ENCODE results near the gene CDX1.

CDX1 gene

DNA sequence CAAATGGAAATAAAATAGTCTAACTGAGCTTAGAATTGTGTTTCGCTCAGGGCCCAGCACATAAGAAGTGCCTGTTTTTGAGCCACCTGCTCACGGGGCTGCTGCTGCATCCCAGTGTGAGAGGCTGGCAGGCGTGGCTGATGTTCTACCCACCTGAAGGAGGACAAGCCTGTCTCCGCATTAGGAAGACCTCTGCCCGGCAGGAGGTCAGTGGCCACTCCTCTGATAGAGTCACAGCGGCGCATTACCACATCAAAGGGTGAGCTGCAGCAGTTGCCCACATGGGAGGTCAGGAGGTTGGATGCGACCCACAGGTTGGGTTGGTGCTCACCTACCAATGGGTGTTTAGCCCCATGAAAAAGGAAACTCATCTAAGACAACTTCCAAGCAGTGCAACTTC, 19.6 kb downstream of the CDX1 start:
- Histone ChIP-seq H3K4me3 (ENCODE audit: low read depth in 1 of 2, low read length in 1 of 2) (no peak overlapping the region), H3K9me3 (no peaks in the 10 kb centered on the region), H3K27me3 (peaks cover 35% of the 10 kb centered on the region), H3K27ac (peak overlapping the region; percentile 56), H3K36me3 (no peaks in the 10 kb centered on the region), H3K4me1 (ENCODE audit: control insufficient read depth in 1 of 2, insufficient read depth in 1 of 2, low read depth in 1 of 2, low read length in 1 of 2) (peaks cover 16 to 24% of the 10 kb centered on the region in 2 experiments)
- TF ChIP-seq, protein P1, sequence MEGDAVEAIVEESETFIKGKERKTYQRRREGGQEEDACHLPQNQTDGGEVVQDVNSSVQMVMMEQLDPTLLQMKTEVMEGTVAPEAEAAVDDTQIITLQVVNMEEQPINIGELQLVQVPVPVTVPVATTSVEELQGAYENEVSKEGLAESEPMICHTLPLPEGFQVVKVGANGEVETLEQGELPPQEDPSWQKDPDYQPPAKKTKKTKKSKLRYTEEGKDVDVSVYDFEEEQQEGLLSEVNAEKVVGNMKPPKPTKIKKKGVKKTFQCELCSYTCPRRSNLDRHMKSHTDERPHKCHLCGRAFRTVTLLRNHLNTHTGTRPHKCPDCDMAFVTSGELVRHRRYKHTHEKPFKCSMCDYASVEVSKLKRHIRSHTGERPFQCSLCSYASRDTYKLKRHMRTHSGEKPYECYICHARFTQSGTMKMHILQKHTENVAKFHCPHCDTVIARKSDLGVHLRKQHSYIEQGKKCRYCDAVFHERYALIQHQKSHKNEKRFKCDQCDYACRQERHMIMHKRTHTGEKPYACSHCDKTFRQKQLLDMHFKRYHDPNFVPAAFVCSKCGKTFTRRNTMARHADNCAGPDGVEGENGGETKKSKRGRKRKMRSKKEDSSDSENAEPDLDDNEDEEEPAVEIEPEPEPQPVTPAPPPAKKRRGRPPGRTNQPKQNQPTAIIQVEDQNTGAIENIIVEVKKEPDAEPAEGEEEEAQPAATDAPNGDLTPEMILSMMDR (IDR thresholded peaks at IDR 0.05) = no peak

DNA sequence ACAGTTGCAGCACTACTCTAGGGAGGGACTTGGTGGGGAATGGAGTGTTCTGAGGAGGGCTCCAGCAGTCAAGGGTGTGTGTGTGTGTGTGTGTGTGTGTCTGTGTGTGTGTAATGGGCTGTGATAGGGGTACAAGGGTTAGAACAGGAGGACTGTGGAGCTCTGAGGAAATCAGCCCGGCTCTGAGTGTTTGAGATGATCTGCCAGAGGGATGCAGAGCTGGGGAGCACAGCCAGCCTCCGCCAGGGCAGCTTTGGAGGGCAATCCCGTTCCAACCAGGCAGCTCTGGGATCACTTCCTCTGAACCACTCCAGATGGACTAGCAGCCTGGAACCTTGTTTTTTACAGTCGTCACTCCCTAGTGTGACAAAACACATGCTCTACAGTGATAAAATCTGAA, 20.3 kb downstream of the CDX1 start:
- TF ChIP-seq, protein P1 (IDR thresholded peaks at IDR 0.05) = no peak
- H3K36me3 ChIP-seq = no peaks in the 10 kb centered on the region
- H3K27me3 ChIP-seq = peaks cover 43% of the 10 kb centered on the region
- peaks cover 16 to 24% of the 10 kb centered on the region in 2 experiments for H3K4me1 ChIP-seq (ENCODE audit: control insufficient read depth in 1 of 2, insufficient read depth in 1 of 2, low read depth in 1 of 2, low read length in 1 of 2)
- no peak overlapping the region for H3K4me3 ChIP-seq (ENCODE audit: low read depth in 1 of 2, low read length in 1 of 2)
- H3K27ac ChIP-seq = no peak overlapping the region
- no peaks in the 10 kb centered on the region for H3K9me3 ChIP-seq

DNA sequence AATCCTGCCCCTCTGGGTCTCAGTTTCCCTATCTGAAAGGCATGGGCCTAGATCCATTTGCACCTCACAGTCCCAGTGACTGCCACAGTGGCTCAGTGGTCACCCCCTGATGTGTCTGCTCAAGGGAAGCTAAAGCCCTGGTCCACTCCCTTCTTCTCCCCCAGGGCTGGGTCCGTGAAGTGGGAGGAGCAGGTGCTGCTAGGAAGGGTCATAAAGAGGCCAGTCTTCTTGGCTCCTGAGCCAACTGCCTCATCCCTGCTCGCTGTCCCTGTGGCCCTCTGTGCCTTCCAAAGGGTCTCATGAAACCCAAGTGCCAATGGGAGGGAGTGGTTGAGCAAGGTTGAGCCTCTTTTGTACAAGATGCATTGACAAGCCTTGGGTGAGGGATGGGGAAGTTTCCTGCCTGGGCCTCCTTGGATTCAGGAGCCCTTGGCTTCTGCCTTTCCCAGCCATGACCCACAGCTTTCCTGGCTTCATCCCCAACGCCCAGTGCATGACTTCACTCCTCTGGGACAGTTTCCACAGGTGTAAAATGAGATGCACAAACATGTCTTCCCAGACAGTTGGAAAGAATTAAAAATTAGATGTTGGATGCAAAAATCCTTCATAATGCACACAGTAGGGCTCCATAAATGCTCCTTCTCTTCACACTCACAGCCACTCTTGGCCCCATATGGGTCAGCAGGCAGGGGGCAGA, 21.7 kb downstream of the CDX1 start:
- no peak overlapping the region for H3K4me3 ChIP-seq (ENCODE audit: low read depth in 1 of 2, low read length in 1 of 2)
- peaks cover 16 to 24% of the 10 kb centered on the region in 2 experiments for H3K4me1 ChIP-seq (ENCODE audit: control insufficient read depth in 1 of 2, insufficient read depth in 1 of 2, low read depth in 1 of 2, low read length in 1 of 2)
- H3K27me3 ChIP-seq = peaks cover 57% of the 10 kb centered on the region
- H3K36me3 ChIP-seq = no peaks in the 10 kb centered on the region
- TF ChIP-seq, protein P1 (IDR thresholded peaks at IDR 0.05) = no peak
- H3K27ac ChIP-seq = no peak overlapping the region
- H3K9me3 ChIP-seq = no peaks in the 10 kb centered on the region

DNA sequence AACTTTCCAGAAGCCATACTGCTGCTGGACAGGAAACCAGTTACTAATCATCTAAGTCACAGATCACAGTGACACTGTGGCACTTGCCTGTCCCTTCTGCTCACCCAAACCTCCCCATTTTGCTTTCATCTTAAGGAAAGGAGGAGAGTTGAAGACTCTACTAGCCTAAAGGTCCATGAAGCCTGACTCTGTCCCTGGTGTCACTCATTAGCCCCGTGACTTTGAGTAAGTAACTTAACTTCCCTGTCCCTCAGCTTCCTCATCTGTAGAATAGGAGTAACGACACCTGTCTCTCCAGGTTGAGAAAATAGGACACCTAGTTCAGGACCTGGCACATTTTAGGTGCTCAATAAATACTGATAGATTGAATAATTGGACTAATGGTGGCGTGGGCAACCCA, 22.7 kb downstream of the CDX1 start:
- H3K27me3 ChIP-seq = peaks cover 59% of the 10 kb centered on the region
- TF ChIP-seq, protein P1 (IDR thresholded peaks at IDR 0.05) = no peak

DNA sequence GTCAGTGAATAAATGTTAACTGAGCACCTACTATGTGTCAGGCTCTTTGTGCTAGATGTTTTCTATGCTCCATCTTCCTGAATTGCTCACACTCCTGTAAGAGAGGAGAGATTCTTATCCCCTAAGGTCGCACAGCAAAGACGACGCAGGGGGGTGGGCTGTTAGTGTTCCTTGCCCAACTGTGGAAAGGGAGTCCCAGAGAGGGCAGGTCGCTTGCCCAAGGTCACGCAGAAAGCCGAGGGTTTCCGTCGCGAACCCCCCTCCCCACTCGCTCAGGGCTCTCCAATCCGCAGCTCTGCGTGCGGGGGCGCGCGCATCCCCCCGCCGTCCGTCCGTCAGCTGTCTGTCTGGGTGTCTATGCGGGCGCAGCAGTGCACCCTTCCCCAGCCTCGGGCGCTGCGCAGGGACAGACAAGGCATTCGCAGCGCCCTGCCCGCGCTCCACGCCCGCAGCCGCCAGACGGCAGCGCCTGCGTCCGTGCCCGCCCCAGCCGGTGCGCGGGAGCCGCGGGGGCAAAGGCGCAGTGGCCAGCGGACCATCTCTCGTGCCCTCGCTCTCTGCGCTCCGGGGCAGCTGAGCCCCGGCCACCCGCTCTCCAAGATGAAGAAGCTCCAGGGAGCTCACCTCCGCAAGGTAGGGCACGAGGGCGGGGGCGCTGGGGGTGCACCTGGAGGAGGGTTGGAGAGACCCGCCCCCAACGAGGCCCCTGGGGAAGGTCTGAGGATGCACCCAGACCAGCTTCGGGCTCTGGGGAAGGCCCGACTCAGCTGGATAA, 23.3 kb downstream of the CDX1 start, which contains the start of gene SLC6A7:
SLC6A7 (plus strand) TSS at position 335 of the 775 bp plus-strand sequence; CDS start at position 601, 266 bp downstream.
- Histone ChIP-seq H3K9me3 (no peaks in the 10 kb centered on the region), H3K27ac (no peak within 1 kb of the TSS), H3K4me3 (ENCODE audit: low read depth in 1 of 2, low read length in 1 of 2) (no peak within 1 kb of the TSS), H3K27me3 (peaks cover 59% of the 10 kb centered on the region), H3K4me1 (ENCODE audit: control insufficient read depth in 1 of 2, insufficient read depth in 1 of 2, low read depth in 1 of 2, low read length in 1 of 2) (peaks cover 16 to 21% of the 10 kb centered on the region in 2 experiments), H3K36me3 (no peaks in the 10 kb centered on the region)
- TF ChIP-seq, protein P1 (IDR thresholded peaks at IDR 0.05) = no peak

More for the DNA sequence above, 22.7 kb downstream of the CDX1 start:
- no peaks in the 10 kb centered on the region for H3K36me3 ChIP-seq
- H3K4me1 ChIP-seq (ENCODE audit: control insufficient read depth in 1 of 2, insufficient read depth in 1 of 2, low read depth in 1 of 2, low read length in 1 of 2) = peaks cover 16 to 24% of the 10 kb centered on the region in 2 experiments
- no peaks in the 10 kb centered on the region for H3K9me3 ChIP-seq
- H3K4me3 ChIP-seq (ENCODE audit: low read depth in 1 of 2, low read length in 1 of 2) = no peak overlapping the region
- H3K27ac ChIP-seq = no peak overlapping the region

All from neutrophil (primary cell).